PFSK-1 (cell line): ENCODE data around the gene MTSS2.

Source experiments
- FOXP2 ChIP-seq: optimal IDR thresholded peaks from 2 replicates; pipeline ENCODE3; 2011; ENCODE audit warnings: borderline replicate concordance, control low read depth, inconsistent platforms; ENCODE audit not compliant: insufficient read depth; ENCODE audit errors: extremely low read length, extremely low read depth
- POLR2AphosphoS5 ChIP-seq: IDR thresholded peaks from 2 replicates; pipeline ENCODE4 v1.6.1; 2012; ENCODE audit warnings: low read depth, mild to moderate bottlenecking, control low read depth, low read length, moderate library complexity
- SIN3A ChIP-seq: IDR thresholded peaks from 2 replicates; pipeline ENCODE4 v1.6.1; 2012; ENCODE audit warnings: mild to moderate bottlenecking, low read length, moderate library complexity, borderline replicate concordance; ENCODE audit not compliant: insufficient read depth
- TAF1 ChIP-seq: IDR thresholded peaks from 2 replicates; pipeline ENCODE4 v1.6.1; 2012; ENCODE audit warnings: low read length, control low read depth, borderline replicate concordance; ENCODE audit not compliant: insufficient read depth
- TF ChIP-seq, protein P1 (sequence below), 2 experiments: IDR thresholded peaks; 2 replicates each; pipeline versions ENCODE4 v1.6.1 to v1.8.0; 2011 to 2012; ENCODE audit warnings: low read depth in 2 of 2, low read length in 2 of 2, control low read depth in 1 of 2, inconsistent platforms in 1 of 2, mild to moderate bottlenecking in 1 of 2, moderate library complexity in 1 of 2; ENCODE audit not compliant: insufficient read depth in 1 of 2

DNA sequence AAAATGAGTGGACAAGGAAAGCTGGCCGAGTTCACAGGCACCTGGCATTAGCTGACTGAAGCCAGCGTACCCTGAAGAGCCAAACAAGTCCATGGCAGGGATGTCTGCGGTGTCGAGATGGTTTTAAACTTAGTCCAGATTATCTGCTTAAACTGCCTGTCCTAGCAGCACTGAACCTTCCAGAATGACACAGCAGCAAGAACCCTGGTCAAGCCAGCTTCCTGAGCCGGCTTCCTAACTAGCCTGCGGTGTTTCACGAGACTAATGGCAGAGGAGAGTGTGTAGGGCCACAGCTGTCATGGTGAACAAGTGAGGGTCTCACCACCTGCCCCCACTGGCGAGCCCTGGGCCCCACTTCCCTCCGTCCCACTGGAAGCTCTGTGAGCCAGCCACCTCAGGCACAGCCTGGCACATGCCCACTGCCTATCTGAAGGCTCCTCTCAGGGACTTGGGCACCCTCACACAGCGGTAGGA lies 28.8 kb upstream of the MTSS2 start:
- TF ChIP-seq SIN3A (no peak), TAF1 (no peak), POLR2AphosphoS5 (no peak), FOXP2 (no peak)
- TF ChIP-seq, protein P1, sequence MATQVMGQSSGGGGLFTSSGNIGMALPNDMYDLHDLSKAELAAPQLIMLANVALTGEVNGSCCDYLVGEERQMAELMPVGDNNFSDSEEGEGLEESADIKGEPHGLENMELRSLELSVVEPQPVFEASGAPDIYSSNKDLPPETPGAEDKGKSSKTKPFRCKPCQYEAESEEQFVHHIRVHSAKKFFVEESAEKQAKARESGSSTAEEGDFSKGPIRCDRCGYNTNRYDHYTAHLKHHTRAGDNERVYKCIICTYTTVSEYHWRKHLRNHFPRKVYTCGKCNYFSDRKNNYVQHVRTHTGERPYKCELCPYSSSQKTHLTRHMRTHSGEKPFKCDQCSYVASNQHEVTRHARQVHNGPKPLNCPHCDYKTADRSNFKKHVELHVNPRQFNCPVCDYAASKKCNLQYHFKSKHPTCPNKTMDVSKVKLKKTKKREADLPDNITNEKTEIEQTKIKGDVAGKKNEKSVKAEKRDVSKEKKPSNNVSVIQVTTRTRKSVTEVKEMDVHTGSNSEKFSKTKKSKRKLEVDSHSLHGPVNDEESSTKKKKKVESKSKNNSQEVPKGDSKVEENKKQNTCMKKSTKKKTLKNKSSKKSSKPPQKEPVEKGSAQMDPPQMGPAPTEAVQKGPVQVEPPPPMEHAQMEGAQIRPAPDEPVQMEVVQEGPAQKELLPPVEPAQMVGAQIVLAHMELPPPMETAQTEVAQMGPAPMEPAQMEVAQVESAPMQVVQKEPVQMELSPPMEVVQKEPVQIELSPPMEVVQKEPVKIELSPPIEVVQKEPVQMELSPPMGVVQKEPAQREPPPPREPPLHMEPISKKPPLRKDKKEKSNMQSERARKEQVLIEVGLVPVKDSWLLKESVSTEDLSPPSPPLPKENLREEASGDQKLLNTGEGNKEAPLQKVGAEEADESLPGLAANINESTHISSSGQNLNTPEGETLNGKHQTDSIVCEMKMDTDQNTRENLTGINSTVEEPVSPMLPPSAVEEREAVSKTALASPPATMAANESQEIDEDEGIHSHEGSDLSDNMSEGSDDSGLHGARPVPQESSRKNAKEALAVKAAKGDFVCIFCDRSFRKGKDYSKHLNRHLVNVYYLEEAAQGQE (IDR thresholded peaks at IDR 0.05; ENCODE audit: insufficient read depth in 1 of 2, low read depth in 2 of 2, low read length in 2 of 2), result no peak
